GF-D8 (cell line): Measurements from ENCODE around the gene CNTNAP5.

Experiments
- DNase-seq: peaks from one replicate; lab custom pipeline; 2025; lab: John Stamatoyannopoulos, UW

CNTNAP5 gene

GRCh38 chr2:124559236-124559635, 534.1 kb downstream of the CNTNAP5 start:
- no peak for DNase-seq

DNA sequence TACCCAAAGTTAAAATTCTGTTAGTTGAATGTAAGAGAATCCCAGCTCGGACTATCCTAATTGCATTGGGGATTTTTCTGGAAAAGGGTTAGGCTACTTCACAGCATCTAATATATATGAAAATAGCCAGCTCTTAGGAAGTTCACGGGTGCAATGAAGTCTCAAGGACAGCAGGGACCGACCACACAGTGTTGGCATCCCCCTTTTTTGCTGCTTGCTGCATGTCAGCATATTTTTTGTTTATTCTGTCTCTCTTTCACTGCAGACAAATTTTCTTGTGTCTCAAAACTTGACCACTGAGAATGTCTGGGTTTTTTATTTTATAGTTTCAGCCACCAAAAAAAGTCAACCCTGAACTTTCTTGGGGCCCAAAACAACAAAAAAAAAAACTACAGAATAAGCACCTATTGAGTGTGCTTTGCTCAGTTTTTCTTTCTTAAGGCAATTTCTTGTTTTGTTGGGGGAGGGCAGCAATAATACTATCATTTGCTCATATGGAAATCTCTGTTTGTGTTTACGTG, 535.6 kb downstream of the CNTNAP5 start:
- DNase-seq, result no peak

DNA sequence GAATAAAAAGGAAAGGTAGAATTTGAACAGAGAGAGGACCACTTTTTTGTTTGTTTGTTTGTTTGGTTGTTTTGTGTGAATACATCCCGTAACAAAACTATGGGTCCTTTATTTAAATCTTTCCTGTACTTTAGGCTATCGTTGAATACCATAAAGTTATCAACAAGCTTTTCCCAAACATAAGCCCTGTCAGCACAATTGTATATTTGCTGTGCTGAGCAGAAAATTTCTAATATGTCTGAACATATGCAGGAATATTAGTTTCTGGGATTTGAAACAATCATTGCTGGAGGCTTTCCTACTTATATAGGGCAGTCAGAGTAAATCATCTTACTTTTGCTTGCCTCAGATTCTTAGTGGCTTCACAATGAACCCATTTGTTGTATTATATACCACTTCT, 536.4 kb downstream of the CNTNAP5 start:
- no peak for DNase-seq

- no peak for DNase-seq
Measured at GRCh38 chr2:124563426-124563825, 538.3 kb downstream of the CNTNAP5 start.

DNA sequence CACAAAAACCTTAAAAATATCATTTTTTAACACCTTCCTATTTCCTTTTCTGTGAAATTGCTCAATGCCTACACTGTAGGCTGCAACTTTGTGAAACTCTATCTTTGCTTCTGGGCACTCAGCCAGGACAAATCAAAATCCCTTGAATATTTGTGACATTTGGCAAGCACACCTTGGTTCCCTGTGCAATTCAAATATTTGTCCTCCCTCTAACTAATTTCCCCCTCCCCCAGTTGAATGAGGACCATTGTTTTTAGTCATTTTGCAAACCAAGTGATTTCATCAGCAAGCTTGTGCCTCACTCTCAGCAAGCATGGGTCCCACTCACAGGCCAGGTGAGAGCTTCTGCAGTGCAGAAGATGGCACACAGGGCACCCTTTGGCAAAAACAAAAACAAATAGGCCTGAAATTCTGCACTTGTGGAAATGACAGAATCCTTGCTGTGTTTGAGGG, 541.5 kb downstream of the CNTNAP5 start:
- DNase-seq, result no peak

- DNase-seq, result no peak
Measured at GRCh38 chr2:124570872-124571271, 545.8 kb downstream of the CNTNAP5 start.

GRCh38 chr2:124571836-124572235, 546.7 kb downstream of the CNTNAP5 start:
- DNase-seq, result no peak

DNA sequence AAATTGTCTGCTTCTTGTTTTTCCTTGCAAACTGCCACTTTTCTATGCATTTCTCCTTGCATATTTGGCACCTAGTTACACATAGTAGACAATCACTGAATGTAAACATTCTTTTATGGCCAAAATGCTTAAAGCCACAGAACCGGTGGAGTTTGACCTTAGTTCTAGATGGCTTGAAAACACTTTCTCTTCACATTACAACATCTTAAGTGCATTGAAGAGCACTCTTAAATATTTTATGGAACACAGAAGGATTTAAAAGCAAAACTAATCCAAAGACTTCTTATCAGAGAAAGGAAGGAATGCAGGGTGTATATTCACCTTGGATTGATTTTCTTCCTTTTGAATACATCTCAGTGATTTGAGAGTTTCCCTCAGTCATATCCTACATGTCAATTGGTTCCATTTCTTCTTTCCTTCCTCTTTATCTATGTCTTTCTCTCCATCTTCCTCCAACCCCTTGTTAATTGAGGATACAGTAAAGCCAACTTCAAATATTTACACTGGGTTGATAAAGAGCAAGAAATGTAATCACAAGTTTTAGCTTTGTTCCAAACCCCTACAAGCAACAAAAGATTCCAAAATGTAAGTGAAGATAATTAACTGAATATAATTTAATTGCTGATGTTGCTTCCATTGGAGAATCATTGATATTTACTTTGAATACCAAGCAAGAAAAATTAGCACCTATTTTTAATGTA, 548.0 kb downstream of the CNTNAP5 start:
- DNase-seq, result no peak

GRCh38 chr2:124575497-124575896, 550.4 kb downstream of the CNTNAP5 start:
- DNase-seq, result no peak

GRCh38 chr2:124580263-124580662, 555.2 kb downstream of the CNTNAP5 start:
- DNase-seq, result no peak

DNA sequence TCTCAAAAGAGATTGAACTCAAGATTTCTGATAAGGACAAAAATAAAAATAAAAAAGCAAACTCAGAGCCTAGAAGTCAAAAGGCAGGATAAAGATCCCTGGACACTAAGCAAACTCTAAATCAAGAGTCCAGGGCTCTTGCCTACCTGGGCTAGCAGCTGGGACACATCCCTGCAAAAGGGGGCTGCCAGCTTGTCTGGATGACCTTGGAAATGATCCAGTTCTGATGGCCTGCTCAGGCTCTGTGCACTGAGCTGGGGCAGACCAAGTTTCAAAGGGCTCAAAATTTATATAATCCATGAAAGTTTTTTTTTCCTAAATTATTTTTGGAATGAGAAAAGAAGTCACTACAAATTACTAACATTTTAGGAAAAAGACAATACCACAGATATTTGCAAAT, 557.3 kb downstream of the CNTNAP5 start:
- DNase-seq, result no peak

- no peak for DNase-seq
Measured at GRCh38 chr2:124584615-124585014, 559.5 kb downstream of the CNTNAP5 start.

GRCh38 chr2:124585277-124585676, 560.2 kb downstream of the CNTNAP5 start:
- no peak for DNase-seq

GRCh38 chr2:124586210-124586609, 561.1 kb downstream of the CNTNAP5 start:
- DNase-seq, result no peak

- no peak for DNase-seq
Measured at GRCh38 chr2:124586835-124587234, 561.7 kb downstream of the CNTNAP5 start.

DNA sequence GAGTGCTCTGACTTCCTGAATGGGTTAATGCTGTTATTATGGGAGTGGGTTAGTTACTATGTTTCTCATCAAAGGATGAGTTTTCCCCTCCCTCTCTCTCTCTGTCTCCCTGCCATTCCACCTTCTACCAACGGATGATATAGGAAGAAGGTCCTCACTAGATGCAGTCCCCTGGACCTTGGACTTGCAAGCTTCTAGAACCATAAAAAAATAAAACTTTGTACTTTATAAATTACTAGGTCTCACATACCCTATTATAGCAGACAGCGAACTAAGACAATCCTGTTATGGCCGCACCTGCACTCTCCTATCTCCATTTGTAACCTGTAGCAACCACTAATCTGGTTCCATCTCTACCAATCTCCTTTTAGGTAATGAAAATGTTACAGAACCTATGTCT, 564.9 kb downstream of the CNTNAP5 start:
- no peak for DNase-seq

- no peak for DNase-seq
Measured at GRCh38 chr2:124602759-124603158, 577.7 kb downstream of the CNTNAP5 start.

- no peak for DNase-seq
Measured at GRCh38 chr2:124604940-124605339, 579.9 kb downstream of the CNTNAP5 start.

GRCh38 chr2:124607679-124608078, 582.6 kb downstream of the CNTNAP5 start:
- no peak for DNase-seq

DNA sequence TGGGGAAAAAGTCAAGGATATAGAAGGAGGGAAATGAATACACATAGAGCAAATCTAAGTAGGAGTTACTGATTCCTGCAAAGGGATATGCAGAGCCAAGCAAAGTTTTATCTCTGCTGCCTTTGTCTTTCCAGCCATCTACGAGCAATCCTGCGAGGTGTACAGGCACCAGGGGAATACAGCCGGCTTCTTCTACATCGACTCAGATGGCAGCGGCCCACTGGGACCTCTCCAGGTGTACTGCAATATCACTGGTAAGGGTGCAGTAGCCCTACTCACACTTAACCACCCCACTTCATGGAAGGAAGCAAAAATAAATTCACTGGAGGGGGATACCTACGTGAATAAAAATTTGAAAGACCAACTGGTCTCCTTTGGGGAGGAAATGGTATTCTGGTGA, 584.6 kb downstream of the CNTNAP5 start:
- no peak for DNase-seq

DNA sequence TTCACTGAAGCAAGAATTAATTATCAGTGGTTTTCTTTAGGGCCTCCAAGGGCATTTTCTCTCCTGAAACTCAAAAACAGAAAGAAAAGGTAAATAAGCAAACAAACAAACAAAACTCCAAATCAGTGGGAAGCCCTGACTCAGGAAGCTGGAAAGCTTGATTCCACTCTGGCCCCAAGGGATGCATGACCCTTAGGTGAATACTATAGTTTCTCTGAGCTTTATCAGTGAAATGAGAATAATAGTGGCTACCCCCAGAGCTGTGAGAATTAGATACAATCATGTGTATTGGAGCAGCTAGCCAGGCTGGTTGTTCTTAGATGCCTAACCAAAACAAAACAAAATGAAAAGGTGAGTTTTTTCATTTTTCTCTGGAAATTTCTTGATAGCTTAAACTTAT, 585.1 kb downstream of the CNTNAP5 start:
- DNase-seq, result no peak

GRCh38 chr2:124610866-124611265, 585.8 kb downstream of the CNTNAP5 start:
- no peak for DNase-seq

DNA sequence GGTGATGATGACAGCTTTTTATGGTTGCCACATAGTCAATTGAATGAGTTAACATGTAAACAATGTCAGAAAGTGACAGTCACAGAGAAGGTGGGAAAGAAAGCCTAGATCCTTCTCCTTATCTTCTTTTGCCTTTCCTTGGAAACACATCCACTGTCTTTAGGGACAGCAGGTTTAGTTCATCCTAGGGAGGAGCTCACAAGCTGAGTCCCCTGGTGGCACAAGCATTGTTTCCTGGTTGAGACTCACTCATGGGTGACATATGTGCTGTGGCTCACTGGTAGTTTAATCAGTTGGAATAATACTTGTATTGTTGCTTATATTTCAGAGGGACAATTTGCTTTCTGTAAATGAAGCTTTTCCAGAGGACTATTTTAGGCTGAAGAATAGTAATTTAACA, 598.5 kb downstream of the CNTNAP5 start:
- no peak for DNase-seq

DNA sequence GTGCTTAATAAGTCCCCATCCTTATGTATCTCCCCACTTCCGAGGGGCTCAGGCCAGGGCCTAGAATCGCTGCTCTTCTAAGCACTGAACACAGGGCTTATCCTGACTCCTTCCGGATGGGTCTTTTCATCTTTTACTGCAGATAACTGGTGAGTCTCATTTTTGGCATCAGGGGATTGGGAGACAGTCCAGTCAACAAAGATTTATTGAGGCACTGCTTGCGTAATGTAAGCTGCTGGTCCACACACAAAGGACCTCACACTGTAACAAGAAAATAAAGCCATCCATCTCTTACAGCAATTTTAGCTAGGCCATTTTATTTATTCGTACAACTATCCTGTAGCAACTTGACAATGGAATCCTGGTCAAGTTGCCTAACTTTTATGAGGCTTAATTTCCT, 600.5 kb downstream of the CNTNAP5 start:
- DNase-seq, result no peak
